WERI-Rb-1 (cell line): ENCODE results near the gene ALB.

ENCODE experiments used
- DNase-seq: peaks from one replicate; pipeline ENCODE4 v3.0.0-alpha.2; 2020
- H3K27ac ChIP-seq: fragments of 250-450 bp; sonication (Bioruptor Pico); 2 replicates; pipeline ENCODE4 v1.5.1; 2020; ENCODE audit warnings: mild to moderate bottlenecking, moderate library complexity
- H3K27me3 ChIP-seq: fragments of 250-450 bp; sonication (Bioruptor Pico); 2 replicates; pipeline ENCODE4 v1.5.1; 2021; ENCODE audit warnings: mild to moderate bottlenecking, low read depth, moderate library complexity; ENCODE audit not compliant: insufficient read depth, severe bottlenecking
- H3K36me3 ChIP-seq: fragments of 250-450 bp; sonication (Bioruptor Pico); 2 replicates; pipeline ENCODE4 v1.5.1; 2020; ENCODE audit warnings: mild to moderate bottlenecking, moderate library complexity
- H3K4me3 ChIP-seq: 2 replicates; pipeline ENCODE4 v1.5.1; 2011; ENCODE audit warnings: low read depth, mild to moderate bottlenecking, control low read depth, low read length
- H3K9me3 ChIP-seq: fragments of 250-450 bp; sonication (Bioruptor Pico); 2 replicates; pipeline ENCODE4 v1.5.1; 2021; ENCODE audit warnings: mild to moderate bottlenecking, moderate library complexity; ENCODE audit not compliant: severe bottlenecking
- CTCF ChIP-seq: IDR thresholded peaks from 2 replicates; pipeline ENCODE4 v1.5.1; 2011; ENCODE audit warnings: low read depth, mild to moderate bottlenecking, control low read depth, inconsistent platforms, low read length

The ALB gene

GRCh38 chr4:73435984-73436383 is 31.9 kb downstream of the ALB start, which contains the start of gene AFP:
TSS of gene AFP (plus strand) at chr4:73436221. CDS start at chr4:73436263, 42 bp downstream.
- Histone ChIP-seq H3K36me3 (no peaks in the 10 kb centered on the region), H3K27ac (no peak within 1 kb of the TSS), H3K27me3 (no peaks in the 10 kb centered on the region), H3K9me3 (no peaks in the 10 kb centered on the region), H3K4me3 (no peak within 1 kb of the TSS)
- TF ChIP-seq CTCF: no peak
- DNase-seq: no peak

GRCh38 chr4:73436674-73437557 is 32.8 kb downstream of the ALB start:
- H3K27ac ChIP-seq: no peak overlapping the region
- no peak for DNase-seq
- H3K4me3 ChIP-seq: no peak overlapping the region
- H3K9me3 ChIP-seq: no peaks in the 10 kb centered on the region
- no peak for TF ChIP-seq CTCF
- no peaks in the 10 kb centered on the region for H3K36me3 ChIP-seq
- H3K27me3 ChIP-seq: no peaks in the 10 kb centered on the region

- DNase-seq: no peak
- TF ChIP-seq CTCF: no peak
- no peak overlapping the region for H3K4me3 ChIP-seq
These were observed 33.5 kb downstream of the ALB start for GRCh38 chr4:73437558-73437956.

GRCh38 chr4:73438048-73438447 is 34.0 kb downstream of the ALB start:
- no peak for DNase-seq
- no peaks in the 10 kb centered on the region for H3K27me3 ChIP-seq

More at GRCh38 chr4:73437558-73437956, 33.5 kb downstream of the ALB start:
- Histone ChIP-seq H3K27ac (no peak overlapping the region), H3K27me3 (no peaks in the 10 kb centered on the region), H3K36me3 (no peaks in the 10 kb centered on the region), H3K9me3 (no peaks in the 10 kb centered on the region)

GRCh38 chr4:73438582-73439215 is 34.6 kb downstream of the ALB start:
- no peak overlapping the region for H3K4me3 ChIP-seq
- H3K36me3 ChIP-seq: no peaks in the 10 kb centered on the region
- no peaks in the 10 kb centered on the region for H3K27me3 ChIP-seq
- no peak overlapping the region for H3K27ac ChIP-seq
- no peaks in the 10 kb centered on the region for H3K9me3 ChIP-seq
- TF ChIP-seq CTCF: no peak
- DNase-seq: no peak

More at GRCh38 chr4:73438048-73438447, 34.0 kb downstream of the ALB start:
- TF ChIP-seq CTCF: no peak
- H3K9me3 ChIP-seq: no peaks in the 10 kb centered on the region
- no peak overlapping the region for H3K27ac ChIP-seq
- H3K4me3 ChIP-seq: no peak overlapping the region
- no peaks in the 10 kb centered on the region for H3K36me3 ChIP-seq
